Measurements from ENCODE around the gene ARHGAP6.
A peak's percentile ranks its signal among the peaks of the same experiment; 100 is the strongest.

Gene ARHGAP6

GRCh38 chrX:11205796-11206195 lies 459.9 kb downstream of the ARHGAP6 start:
- no peak for DNase-seq

- DNase-seq, result no peak
Measured at GRCh38 chrX:11197671-11198070, 468.0 kb downstream of the ARHGAP6 start.

- DNase-seq, result no peak
Measured at GRCh38 chrX:11196476-11196875, 469.2 kb downstream of the ARHGAP6 start.

GRCh38 chrX:11193035-11193469 lies 472.7 kb downstream of the ARHGAP6 start:
- no peak for DNase-seq

- DNase-seq, result no peak
Measured at GRCh38 chrX:11190745-11191510, 474.8 kb downstream of the ARHGAP6 start.

- DNase-seq, result no peak
Measured at GRCh38 chrX:11189097-11189496, 476.6 kb downstream of the ARHGAP6 start.

- DNase-seq, result no peak
Measured at GRCh38 chrX:11188664-11189063, 477.1 kb downstream of the ARHGAP6 start.

- DNase-seq, result no peak
Measured at GRCh38 chrX:11187001-11187400, 478.7 kb downstream of the ARHGAP6 start.

- DNase-seq, result no peak
Measured at GRCh38 chrX:11185861-11186260, 479.9 kb downstream of the ARHGAP6 start.

GRCh38 chrX:11180571-11180970 lies 485.1 kb downstream of the ARHGAP6 start:
- DNase-seq, result no peak

- DNase-seq, result no peak
Measured at GRCh38 chrX:11172415-11172814, 493.3 kb downstream of the ARHGAP6 start.

GRCh38 chrX:11171956-11172355 lies 493.8 kb downstream of the ARHGAP6 start:
- no peak for DNase-seq

- no peak for DNase-seq
Measured at GRCh38 chrX:11164433-11164832, 501.3 kb downstream of the ARHGAP6 start.

GRCh38 chrX:11159149-11159548 lies 506.6 kb downstream of the ARHGAP6 start:
- DNase-seq, result no peak

GRCh38 chrX:11151799-11152559 lies 513.7 kb downstream of the ARHGAP6 start:
- DNase-seq, result peak; percentile 50

GRCh38 chrX:11148401-11148800 lies 517.3 kb downstream of the ARHGAP6 start:
- DNase-seq, result no peak

- DNase-seq, result no peak
Measured at GRCh38 chrX:11146411-11146810, 519.3 kb downstream of the ARHGAP6 start.

GRCh38 chrX:11143931-11144678 lies 521.6 kb downstream of the ARHGAP6 start:
- DNase-seq, result peak; percentile 88

- DNase-seq, result no peak
Measured at GRCh38 chrX:11138498-11139390, 527.0 kb downstream of the ARHGAP6 start.

GRCh38 chrX:11137543-11138139 lies 528.1 kb downstream of the ARHGAP6 start:
- DNase-seq, result peak; percentile 14

GRCh38 chrX:11135564-11136185 lies 530.0 kb downstream of the ARHGAP6 start:
- DNase-seq, result no peak

- no peak for DNase-seq
Measured at GRCh38 chrX:11131146-11131545, 534.6 kb downstream of the ARHGAP6 start.

Data from NCI-H2227 treated with DMSO at 0.1 percent for 48 hours (cell line).